ENCODE data around the gene CDRT15. TPM values are rescaled to one million over a fixed set of nuclear protein-coding genes. Genes with fewer than 3 reads are reported as not detected.

Gene CDRT15
- total RNA-seq, result not detected in 2 replicates

GRCh38 chr17:14236762-14237161, at the start of gene CDRT15:
Gene CDRT15, minus strand, starts transcription at chr17:14236862. Its CDS starts 29 bp downstream, at chr17:14236833.

Other genes with a start within 250 kb of the CDRT15 start
- gene COX10, start 167.4 kb downstream of the CDRT15 start, total RNA-seq, result 14.2 and 23.6 TPM in 2 replicates
- gene HS3ST3B1, start 64.2 kb upstream of the CDRT15 start, total RNA-seq, result 5.0 and 28.8 TPM in 2 replicates